SH-SY5Y (cell line): ENCODE results near the gene CYP2A13.

Experiments used
- GATA2 ChIP-seq: IDR thresholded peaks from 2 replicates; pipeline ENCODE4 v1.6.1; 2011; ENCODE audit warnings: mild to moderate bottlenecking, low read depth, low read length
- GATA3 ChIP-seq: IDR thresholded peaks from 2 replicates; pipeline ENCODE4 v1.6.1; 2011; ENCODE audit warnings: low read depth, mild to moderate bottlenecking, low read length, moderate library complexity

DNA sequence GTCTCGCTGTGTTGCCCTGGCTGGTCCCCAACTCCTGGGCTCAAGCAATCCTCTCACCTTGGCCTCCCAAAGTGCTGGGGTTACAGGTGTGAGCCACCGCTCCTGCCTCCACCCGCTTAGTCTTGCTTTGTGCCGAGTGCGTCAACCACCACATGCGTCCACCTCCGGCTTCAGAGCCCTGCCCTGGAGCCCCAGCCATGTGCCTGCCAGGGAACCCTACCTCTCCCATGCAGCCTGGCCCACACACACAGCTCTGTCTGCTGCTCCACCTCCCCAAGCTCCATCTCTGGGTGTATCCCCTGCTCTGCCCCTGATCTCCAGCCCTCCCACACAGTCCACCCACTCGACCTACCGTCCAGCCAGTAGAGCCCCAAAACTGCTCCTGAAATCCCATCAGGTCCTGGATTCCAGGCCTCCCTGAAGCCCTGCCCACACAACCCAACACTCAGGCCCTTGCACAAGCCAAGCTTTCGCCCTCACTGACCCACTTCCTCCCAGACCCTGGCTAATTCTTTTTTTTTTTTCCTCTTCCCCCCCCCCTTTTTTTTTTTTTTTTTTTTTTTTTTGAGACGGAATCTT is 35.6 kb downstream of the CYP2A13 start:
- TF ChIP-seq GATA2 (no peak), GATA3 (no peak)
